GM19240 (cell line): Measurements from ENCODE around the gene ANO2.
"Not testable (repeated sequence)": the region's sequence is repeated elsewhere in the genome, so short reads cannot be mapped to it uniquely, and the experiment has no call there.

Experiments used
- DNase-seq: peaks from one replicate; pipeline ENCODE4 v3.0.0; 2011; ENCODE audit warnings: low spot score; ENCODE audit not compliant: insufficient read length

The ANO2 gene

DNA sequence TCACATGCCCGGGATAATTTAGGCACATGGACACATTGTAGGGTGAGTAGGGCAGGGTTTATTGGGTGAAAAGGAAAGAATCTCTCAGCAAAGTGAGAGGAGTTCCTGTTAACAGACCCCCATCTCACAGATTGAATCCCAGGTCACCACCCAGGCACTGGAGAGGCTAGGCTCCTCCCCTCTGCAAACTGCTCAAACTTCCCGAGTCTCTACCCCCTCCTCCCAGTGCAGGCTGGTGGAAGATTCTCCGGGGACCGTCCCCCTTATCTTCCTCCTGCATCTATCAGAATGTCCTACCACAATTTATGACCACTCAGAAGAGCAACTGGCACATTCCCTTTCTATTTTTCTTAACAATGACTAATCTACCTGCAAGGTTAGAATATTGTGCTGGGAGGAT lies 387.2 kb downstream of the ANO2 start:
- no peak for DNase-seq

DNA sequence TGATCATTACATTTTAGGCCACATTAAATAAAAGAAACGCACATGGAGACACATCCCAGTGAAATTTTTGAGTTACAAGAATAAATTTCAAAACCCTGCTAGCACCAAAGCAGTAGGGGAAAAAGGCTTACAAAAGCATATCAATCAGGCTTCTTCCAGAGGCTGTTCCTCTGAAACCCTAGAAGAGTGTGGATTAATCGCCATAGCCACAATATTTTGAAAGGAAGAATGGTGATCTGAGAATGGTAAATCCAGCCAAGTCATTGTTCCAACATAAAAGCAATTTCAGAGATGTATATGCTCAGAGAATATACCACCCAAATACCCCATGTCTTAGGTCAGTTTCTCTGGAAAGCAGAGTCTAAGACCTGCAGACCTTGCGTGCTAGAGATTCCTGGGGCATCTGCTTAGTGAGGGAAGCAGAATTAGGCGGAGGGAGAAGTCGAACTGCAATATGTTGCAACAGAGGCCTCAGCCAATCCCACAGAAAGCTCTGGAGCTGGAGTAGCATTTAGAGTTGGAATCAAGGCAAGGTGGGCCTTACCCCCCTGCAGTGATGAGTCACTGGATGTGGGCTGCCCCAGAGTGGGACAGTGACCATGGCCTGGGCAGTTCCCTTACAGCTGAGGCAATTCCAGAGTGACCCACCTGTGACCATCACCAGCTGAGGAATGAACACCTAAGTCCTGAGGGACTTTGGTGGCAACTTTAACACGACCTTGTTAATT lies 387.9 kb downstream of the ANO2 start:
- no peak for DNase-seq

DNA sequence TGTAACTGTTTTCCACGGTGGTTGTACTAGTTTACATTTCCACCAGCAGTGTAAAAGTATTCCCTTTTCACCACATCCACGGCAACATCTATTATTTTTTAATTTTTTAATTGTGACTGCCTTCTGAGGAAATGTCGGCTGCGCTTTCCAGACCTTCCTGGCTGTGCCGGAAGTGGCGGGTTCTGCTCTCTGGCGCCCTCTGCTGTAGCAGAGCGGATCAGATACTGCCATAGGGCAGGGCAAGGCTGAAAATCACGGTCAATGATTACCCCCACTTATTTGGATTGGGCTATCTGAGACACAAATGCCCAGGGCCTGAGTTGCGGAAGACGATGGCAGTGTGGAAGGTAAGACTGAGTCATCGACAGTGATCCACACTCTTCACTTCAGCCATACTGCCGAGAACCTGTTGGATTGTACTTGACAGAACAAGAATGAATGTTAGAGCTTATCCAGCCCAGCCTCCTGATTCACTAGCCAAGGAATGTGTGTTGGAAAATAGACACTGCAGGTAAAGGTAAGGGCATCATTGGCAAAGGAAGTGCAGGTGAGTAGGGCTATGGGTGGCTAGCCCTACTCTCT lies 388.9 kb downstream of the ANO2 start:
- DNase-seq, result no peak

DNA sequence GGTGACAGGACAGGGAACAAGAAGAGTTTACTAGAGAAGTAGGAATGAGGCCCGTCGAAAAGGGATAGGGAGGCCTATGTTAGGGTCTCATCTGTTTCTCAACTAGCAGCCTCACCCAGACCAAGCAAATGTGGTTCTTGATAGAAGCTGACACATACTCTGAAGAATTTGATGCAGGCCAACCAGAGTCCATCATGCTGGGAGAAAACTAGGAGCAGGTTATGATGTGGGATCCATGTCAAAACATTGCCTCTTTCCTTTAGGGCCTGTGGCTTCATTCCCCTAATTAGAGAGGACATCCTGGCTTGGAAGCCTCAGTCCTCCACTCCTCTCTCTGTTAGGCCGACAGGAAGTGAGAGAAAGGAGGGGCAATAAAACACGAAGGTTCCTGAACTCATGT lies 390.3 kb downstream of the ANO2 start:
- DNase-seq, result no peak

DNA sequence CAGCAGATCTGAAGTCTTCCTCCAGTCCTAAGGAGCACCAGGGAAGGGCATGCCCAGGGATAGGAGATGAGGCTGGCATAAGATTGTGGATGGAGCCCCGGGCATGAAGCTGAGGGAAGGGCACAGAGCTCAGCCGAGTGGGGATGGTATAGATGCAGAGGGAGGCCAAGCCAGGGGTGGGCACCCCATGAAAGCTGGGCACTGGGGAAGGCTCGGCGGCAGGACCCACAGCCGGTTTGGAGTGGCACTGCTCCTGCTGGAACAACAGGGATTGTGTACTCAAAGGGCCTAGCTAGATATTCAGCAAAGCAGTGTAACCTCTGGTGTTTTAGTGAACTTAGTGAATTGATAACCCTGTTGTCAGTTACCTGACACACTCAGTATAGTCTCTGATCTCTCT lies 396.0 kb downstream of the ANO2 start:
- no peak for DNase-seq

DNA sequence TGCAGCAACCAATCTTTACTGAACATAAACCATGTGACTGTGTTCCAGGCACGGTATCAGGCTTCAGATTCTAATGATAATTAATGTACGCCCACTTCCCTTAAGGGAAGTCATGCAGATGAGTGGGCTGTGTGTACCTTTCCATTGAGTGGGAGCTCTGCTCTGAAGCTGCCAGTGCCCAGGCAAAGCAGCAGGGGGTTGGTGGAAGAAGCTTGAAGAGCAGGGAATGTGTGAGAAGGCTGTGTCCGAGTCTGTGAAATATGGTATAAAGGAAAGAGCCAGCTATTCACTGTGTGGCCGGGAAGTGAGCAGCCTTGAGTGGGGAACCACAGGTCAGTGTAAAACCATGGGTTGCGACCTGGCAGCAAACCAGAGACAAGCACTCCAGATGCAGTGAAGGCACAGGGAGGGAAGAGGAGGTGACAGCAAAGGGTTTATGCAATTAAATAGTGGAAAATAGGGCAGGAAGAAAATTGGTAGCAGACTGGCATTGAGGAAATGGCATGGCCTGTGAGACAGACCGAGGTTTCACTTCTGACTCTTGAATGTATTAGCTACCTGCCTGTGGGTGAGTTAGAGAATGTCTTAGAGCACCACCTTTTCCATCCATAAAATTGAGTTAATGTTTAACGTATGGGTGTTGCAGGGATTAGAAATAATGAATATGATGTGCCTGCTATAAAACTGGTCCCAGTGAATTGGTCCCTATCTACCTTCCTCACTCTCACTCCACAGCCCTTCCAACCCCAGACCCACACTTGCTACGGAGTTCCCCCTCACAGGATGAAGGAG lies 396.7 kb downstream of the ANO2 start:
- DNase-seq, result no peak

DNA sequence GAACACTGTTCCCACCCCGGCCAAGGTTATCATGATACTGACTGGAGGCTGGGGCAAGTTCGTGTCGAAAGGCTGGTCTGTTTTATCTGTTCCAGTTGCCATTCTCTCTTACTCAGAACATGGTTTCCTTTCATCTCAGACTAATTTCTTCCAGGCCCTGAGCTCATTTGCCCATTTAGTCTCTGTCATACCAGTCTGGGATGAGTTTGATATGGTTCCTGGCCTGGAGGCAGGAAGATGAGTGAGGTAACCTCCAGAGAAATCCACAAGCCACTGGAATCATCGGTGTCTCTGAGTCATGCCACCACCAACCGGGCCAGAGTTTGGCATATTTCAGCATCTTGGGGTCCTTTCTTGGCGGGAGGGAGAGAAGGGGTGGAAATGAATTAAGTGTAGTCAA lies 398.4 kb downstream of the ANO2 start:
- no peak for DNase-seq

DNA sequence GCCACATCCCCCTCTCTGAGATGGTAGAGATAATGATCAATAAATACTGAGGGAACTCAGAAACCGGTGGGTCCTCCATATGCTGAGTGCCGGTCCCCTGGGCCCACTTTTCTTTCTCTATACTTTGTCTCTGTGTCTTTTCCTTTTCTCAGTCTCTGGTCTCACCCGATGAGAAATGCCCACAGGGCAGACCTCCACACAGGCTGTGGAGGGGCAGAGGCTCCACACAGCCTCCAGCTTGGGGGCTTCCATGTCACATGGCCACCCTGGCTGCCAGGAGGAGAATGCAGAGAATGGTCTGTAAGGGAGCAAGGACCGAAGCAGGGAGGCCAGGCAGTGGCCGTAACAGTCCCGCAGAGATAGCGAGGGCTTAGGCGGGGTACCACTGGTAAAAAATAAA lies 407.3 kb downstream of the ANO2 start:
- no peak for DNase-seq

DNA sequence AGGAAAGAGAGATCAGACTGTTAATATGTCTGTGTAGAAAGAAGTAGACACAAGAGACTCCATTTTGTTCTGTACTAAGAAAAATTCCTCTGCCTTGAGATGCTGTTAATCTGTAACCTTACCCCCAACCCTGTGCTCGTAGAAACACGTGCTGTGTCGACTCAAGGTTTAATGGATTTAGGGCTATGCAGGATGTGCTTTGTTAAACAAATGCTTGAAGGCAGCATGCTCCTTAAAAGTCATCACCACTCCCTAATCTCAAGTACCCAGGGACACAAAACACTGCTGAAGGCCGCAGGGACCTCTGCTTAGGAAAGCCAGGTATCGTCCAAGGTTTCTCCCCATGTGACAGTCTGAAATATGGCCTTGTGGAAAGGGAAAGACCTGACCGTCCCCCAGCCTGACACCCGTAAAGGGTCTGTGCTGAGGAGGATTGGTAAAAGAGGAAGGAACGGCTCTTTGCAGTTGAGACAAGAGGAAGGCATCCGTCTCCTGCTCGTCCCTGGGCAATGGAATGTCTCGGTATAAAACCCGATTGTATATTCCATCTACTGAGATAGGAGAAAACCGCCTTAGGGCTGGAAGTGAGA lies 407.9 kb downstream of the ANO2 start:
- DNase-seq, result not testable (repeated sequence)

DNA sequence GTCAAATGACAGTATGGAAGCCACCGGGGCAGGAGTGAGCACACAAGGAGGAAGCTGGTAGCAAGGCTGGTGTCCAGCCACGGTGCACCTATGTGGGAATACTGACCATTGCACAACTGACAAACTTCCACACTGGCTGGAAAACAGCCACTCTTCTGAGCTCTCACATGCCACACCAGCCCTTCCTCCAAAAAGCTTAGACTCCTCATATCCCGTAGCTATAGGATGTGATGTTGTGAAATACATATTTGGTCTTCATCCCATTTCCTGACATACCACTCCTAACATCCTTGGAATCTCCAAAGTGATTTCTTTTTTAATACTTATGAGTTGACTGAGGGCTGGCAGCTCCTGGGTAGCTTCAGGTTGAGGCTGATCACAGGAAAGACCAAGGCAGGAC lies 409.5 kb downstream of the ANO2 start:
- no peak for DNase-seq

DNA sequence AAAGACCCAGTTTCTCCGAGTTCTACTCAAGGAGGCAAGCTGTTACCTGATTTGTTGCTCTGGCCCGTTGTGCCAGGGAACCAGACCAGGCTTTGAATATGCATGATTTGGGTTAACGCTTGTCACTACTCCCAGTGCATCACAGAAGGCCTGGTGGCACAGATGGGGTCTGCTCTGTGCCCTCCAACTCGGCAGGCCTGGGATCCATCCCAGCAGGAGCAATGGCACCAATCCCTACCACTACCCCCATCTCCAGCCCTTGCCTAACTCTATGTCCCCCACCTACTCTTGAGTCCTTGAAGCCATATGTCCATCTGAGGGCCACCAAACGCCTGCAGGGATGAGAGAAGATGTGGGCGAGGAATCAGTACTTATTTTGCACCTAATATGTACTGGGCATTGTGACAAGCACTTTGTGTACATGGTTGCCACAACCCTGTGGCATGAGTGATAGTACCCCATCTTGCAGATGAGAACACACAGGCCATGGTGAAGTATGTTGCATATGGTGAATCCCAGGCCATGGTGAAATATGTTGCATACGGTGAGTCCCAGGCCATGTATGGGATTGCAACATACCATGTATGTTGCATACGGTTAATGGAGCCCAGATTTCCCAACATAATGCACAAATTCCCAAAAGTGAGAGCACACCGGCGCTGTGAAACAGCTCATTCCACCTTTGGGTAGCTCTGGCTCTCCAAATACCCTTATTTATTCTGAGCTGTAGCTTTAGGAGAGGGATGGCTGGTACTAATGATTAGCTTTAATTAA lies 410.4 kb downstream of the ANO2 start:
- DNase-seq, result no peak

DNA sequence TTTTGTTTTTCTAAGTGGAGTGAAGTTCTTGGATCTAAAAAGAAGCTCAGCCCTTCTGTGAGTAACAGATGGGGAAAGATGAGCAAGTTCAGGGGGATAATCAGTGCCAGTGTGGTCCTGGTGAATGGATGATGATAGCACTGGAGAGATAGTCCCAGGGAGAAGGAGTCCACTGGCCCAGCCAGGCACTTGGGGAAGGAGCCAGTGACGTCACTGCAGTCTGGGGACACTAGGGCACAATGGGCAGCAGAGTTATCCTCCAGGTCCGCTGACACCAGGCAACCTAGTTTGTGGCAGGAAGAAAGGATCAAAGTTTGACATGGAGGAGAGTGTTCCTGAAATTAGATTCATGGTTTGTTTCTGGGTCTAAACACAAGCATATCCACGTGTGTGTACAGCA lies 411.7 kb downstream of the ANO2 start:
- DNase-seq, result no peak

DNA sequence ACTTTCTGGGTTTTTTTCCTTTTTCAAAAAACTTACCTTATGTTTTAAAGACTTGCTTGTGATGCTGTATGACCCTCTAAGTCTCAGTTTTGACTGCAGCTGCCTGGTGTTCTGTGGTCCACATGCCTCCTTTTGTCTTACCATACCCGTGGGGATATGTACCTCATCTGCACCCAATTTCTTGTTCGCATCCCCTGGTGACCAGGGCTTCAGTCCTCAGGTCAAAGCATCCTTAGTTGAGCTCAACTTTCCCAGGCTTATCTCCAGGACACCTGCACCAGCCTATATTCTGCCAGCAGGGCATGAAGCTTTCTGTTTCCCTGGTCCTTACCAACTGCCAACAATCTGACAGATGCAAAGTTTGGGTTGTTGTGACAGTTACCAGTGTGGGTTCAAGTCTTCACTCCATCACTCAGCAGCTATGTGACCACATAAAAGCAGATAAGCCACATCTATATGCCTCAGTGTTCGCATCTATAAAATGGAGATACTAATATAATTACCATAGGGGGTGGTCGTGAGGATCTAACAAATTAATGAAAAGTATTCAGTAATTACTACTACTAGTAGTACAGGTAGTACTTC lies 419.2 kb downstream of the ANO2 start:
- DNase-seq, result no peak

DNA sequence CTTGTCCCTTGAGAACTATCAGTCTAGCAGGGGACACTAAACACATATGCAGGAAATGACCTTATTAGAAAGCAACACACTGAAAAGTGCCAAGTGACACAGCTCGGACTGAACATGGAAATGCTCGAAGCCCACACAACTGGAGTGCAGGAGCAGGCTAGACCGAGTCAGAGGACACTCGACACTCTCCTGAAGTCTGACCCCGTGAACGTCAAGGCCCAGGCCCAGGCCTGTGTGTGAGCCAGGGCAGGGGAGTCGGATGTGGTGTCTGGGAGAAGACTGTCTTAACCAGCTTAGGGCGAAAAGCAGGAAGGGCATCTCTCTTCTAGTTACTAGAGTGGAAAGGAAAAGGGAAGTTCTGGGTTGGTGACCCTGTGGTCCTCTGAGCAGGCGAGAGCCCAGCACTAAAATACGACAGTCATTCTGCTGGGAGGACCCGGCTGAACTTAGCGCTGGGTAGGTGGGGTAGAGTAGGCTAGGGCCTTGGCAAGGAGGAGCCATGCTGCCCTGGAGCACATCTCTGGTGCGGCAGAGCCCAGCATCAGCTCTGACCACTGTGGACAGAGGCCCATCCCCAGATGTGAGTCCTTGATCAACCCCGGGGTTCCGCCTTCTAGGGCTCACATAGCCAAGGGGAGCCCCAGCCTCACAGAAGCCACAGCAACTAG lies 420.2 kb downstream of the ANO2 start:
- no peak for DNase-seq

DNA sequence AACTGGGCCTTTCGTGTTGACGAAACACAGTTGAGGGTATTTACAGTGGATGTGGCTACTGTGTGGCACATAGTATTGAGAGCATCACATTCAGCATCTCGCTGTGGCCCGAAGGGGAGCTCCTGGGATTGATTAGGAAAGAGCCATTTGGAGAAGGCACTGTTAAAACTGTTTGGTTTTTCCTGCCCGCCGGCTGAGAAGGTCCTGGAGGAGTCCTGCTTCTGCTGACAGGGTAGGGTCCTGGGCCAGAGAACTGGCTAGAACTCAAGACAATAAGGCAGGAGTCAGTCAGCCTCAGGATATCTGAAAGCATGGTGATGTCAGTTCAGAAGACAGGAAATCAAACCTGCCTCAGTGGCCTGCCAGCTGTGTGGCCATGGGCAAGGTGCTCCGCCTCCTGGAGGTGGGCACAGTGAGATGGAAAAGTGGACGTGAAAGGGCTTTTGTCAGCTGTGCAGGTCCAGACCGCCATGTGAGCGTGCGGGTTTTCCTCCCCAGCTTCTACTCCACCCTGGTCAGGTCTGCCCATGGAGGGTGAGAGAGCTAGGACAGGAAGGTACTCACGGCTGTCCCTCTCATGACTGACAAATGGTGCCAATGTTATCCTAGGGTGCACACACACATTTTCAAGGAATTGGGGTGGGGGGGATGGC lies 420.8 kb downstream of the ANO2 start:
- no peak for DNase-seq

DNA sequence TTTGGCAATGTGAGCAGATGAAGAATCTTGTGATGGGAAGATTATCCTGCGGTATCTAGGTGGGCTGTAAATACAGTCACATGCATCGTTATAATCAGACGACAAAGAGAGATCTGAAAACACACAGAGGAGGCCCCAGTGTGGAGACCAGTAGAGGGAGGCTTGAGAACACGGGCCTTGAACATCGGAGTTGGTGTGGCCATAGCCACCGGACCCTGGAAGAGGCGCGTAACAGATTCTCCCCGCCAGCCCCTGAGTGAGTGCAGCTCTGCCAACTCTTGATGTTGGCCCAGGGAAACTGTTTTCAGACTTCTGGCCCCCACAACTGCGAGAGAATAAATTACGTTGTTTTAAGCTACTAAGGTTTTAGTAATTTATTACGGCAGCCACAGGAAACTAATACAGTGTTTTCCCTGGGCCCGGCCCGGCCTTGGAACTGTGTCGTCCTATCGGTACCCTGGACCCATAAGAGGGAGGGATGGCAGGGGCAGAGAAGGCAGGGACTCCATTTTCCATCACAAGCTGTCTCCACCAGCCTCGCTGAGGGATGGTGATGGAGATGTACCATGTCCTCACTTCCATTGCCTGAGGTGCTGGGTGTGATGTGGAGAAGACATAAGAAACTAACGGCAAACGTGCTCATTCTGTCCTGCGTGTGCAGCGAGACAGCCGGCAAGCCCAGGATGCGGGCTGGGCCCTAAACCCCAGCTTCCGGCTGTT lies 421.5 kb downstream of the ANO2 start:
- no peak for DNase-seq

DNA sequence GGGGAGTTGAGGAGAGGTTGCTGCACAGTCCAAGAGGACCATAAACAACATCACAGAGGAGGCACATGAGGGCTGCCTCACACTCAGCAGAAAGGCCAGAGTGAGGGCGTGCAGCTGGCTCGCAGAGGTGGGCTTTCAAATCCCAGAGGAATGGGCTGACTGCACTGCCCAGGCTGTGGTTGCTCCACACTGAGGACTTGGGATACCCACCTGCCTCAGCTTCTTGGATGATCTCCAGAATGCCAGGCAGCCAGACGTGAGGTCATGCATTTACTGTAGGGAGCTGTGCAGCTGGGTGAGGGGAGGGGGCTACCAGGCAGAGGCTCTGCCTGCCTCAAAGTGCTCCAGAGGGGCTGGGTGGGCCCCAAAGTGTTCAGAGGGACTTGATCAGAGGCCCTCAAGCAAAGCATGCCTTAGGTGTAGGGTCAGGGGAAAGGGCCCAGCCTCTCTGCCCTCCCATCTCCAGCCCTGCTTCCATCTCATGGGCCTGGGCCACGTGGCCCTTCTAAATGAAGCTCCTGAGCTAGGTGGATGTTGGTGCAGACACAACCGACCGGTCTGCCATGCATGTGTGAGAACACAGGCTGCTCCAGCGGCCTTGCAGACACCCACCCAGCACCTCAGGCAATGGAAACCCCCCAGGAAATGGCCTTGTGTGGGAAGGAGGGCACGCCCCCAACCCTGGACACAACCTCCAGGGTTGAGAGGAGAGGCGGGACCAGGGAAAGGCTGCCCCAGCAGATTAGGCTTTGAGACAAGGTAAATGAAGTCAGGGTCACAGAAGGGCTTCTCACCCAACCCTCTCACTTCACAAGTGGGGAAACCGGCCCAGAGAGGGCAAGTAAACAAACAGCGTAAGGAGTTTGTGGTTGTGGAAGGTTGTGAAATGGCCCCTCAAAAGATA lies 422.4 kb downstream of the ANO2 start:
- DNase-seq, result no peak
